ENCODE data around the gene VEZF1. TPM values are rescaled to one million over a fixed set of nuclear protein-coding genes. Genes with fewer than 3 reads are reported as not detected.

VEZF1 gene
- total and polyA plus RNA-seq, 2 experiments from 2014 or later = 36.0 to 67.7 TPM

GRCh38 chr17:57995076-57995956 lies 7.3 kb upstream of the VEZF1 start:
- H3K27me3 ChIP-seq (ENCODE audit: insufficient read depth) = no peaks in the 10 kb centered on the region
- peak; percentile 77 for ATAC-seq
- H2AFZ ChIP-seq = no peak overlapping the region
- H3K9me2 ChIP-seq (ENCODE audit: insufficient read depth) = no peaks in the 10 kb centered on the region
- H3K4me3 ChIP-seq = no peak overlapping the region
- H3K4me1 Mint-ChIP-seq = peaks cover 43% of the 10 kb centered on the region
- H3K4me3 Mint-ChIP-seq = no peak overlapping the region
- no peak overlapping the region for H3K4me2 ChIP-seq
- peak; percentile 90 for DNase-seq (ENCODE audit: low spot score)
- peaks cover under 1% of the 10 kb centered on the region; the same call in 1 of the 2 replicates for H3F3A ChIP-seq (replicated peaks; ENCODE audit: low read depth)
- H3K9me3 Mint-ChIP-seq = no peaks in the 10 kb centered on the region
- H4K20me1 ChIP-seq (replicated peaks; ENCODE audit: insufficient read depth) = peaks cover 11% of the 10 kb centered on the region
- no peaks in the 10 kb centered on the region; the same call in 1 of the 2 replicates for H3K36me3 ChIP-seq (ENCODE audit: insufficient read depth)
- peaks cover 2% of the 10 kb centered on the region for H3K27me3 Mint-ChIP-seq (ENCODE audit: insufficient read depth, low read depth, poor library complexity)
- H3K4me1 ChIP-seq (ENCODE audit: insufficient read depth) = peaks cover 6% of the 10 kb centered on the region; the same call in 1 of the 2 replicates
- H3K27ac Mint-ChIP-seq = no peak overlapping the region
- TF ChIP-seq EZH2phosphoT487 (IDR thresholded peaks at IDR 0.05; ENCODE audit: unreplicated experiment) (no peak), ZNF462 (CRISPR knock-in tag; IDR thresholded peaks at IDR 0.05) (peak; percentile 57; the same call in 1 of the 2 replicates), STAT1 (IDR thresholded peaks at IDR 0.05; ENCODE audit: unreplicated experiment) (no peak), CTCF (conservative IDR thresholded peaks at IDR 0.05; ENCODE audit: low read depth in 2 of 2) (peak; percentile 61 to 77), POLR2AphosphoS5 (IDR thresholded peaks at IDR 0.05; ENCODE audit: low read depth) (peak; percentile 62)
- peaks cover 42% of the 10 kb centered on the region; the same call in 2 of the 3 replicates for H3K36me3 Mint-ChIP-seq (ENCODE audit: low read depth)
- no peaks in the 10 kb centered on the region for H3K79me2 ChIP-seq (replicated peaks; ENCODE audit: insufficient read depth)
- peak overlapping the region; percentile 15; the same call in 1 of the 2 replicates for H3K27ac ChIP-seq (ENCODE audit: low read depth)

All from GM23338 (cell line).